GM12878 (cell line): Measurements from ENCODE around the gene CDCA3.

Source experiments
- CTCF ChIP-seq, 3 experiments: IDR thresholded peaks in 2 of 3; conservative IDR thresholded peaks in 1 of 3; 2 replicates each; pipeline ENCODE4 v1.5.1; 2011; ENCODE audit warnings: low read depth in 3 of 3, low read length in 3 of 3, mild to moderate bottlenecking in 3 of 3, control low read depth in 2 of 3, moderate library complexity in 2 of 3, inconsistent platforms in 1 of 3, mixed read lengths in 1 of 3; ENCODE audit not compliant: control insufficient read depth in 2 of 3, insufficient read depth in 1 of 3; ENCODE audit errors: extremely low read depth in 1 of 3
- EP300 ChIP-seq, 2 experiments: fragments of 150-350 bp in 1 of 2; IDR thresholded peaks; 2 replicates each; pipeline ENCODE4 v1.6.1; 2011 to 2012; ENCODE audit warnings: low read depth in 2 of 2, low read length in 2 of 2, borderline replicate concordance in 1 of 2, improper control_type of control experiment in 1 of 2, inconsistent platforms in 1 of 2; ENCODE audit not compliant: control insufficient read depth in 1 of 2
- NFIC ChIP-seq: IDR thresholded peaks from 2 replicates; pipeline ENCODE4 v1.6.1; 2012; ENCODE audit warnings: low read depth, mild to moderate bottlenecking, inconsistent platforms, low read length, moderate library complexity
- POLR2A ChIP-seq: IDR thresholded peaks from 2 replicates; pipeline ENCODE4 v1.6.1; 2011; ENCODE audit warnings: low read depth, mild to moderate bottlenecking, low read length

GRCh38 chr12:6828781-6829535, 22.1 kb downstream of the CDCA3 start:
- no peak for TF ChIP-seq EP300 (IDR thresholded peaks at IDR 0.05; ENCODE audit: borderline replicate concordance in 1 of 2, control insufficient read depth in 1 of 2, low read depth in 2 of 2, low read length in 2 of 2)
- TF ChIP-seq CTCF (IDR thresholded peaks at IDR 0.05 in 2 of 3, conservative IDR thresholded peaks at IDR 0.05 in 1 of 3; ENCODE audit: control insufficient read depth in 2 of 3, extremely low read depth in 1 of 3, insufficient read depth in 1 of 3, low read depth in 3 of 3, low read length in 3 of 3), result no peak
- no peak for TF ChIP-seq NFIC
- peak; percentile 57; the same call in 1 of the 2 replicates for TF ChIP-seq POLR2A
